ENCODE measurements around the gene PLCB1. TPM values are rescaled to one million over a fixed set of nuclear protein-coding genes. Genes with fewer than 3 reads are reported as not detected.

PLCB1 gene
- total and polyA plus RNA-seq, 2 donors (not counting 1 experiment from before 2014, with no cell fraction given): 13.4 to 23.3 TPM

DNA sequence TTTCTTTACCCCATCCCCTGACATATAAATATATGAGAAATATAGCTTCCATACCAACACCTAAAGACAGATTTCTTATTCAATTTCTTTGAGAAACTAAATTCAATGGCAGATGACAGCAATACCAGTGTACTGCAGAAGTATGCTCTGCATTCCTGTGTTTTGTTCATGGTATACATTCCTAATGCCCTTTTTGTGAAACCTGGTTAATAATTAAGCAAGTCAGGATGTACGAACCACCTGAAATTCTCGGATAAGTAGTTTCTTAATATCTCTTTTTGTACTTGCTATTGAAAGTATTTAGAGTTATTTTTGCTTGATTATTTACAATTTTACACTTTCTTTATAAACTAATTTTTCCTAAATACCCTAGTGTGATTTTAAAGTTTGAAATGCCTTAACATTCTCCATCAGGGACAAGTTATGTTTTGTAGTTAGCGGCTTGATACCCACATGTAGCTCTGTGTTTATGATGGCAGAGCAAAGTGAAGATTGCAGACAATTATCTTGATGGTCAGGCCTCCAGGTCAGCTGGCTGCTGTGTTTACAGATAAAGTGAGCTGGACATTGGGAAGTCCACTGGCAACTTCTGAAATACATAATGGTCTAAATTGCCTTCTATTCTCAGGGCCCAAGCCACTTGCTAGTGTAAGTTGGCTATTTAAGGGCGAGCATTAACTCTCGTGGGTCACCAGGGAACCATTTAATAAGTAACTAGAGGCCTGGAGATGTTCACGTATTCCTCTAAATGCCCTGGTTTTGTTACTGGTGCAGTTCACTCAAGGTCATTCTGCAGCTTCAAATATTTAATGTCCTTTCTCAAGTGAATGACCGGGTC is 58.2 kb downstream of the PLCB1 start:
- TF ChIP-seq, protein P1, sequence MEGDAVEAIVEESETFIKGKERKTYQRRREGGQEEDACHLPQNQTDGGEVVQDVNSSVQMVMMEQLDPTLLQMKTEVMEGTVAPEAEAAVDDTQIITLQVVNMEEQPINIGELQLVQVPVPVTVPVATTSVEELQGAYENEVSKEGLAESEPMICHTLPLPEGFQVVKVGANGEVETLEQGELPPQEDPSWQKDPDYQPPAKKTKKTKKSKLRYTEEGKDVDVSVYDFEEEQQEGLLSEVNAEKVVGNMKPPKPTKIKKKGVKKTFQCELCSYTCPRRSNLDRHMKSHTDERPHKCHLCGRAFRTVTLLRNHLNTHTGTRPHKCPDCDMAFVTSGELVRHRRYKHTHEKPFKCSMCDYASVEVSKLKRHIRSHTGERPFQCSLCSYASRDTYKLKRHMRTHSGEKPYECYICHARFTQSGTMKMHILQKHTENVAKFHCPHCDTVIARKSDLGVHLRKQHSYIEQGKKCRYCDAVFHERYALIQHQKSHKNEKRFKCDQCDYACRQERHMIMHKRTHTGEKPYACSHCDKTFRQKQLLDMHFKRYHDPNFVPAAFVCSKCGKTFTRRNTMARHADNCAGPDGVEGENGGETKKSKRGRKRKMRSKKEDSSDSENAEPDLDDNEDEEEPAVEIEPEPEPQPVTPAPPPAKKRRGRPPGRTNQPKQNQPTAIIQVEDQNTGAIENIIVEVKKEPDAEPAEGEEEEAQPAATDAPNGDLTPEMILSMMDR (conservative IDR thresholded peaks at IDR 0.05 in 1 of 2, IDR thresholded peaks at IDR 0.05 in 1 of 2; ENCODE audit: low read depth in 1 of 2, low read length in 2 of 2): no peak
- TF ChIP-seq EZH2 (IDR thresholded peaks at IDR 0.05; ENCODE audit: low read length, missing control alignments): no peak
- Histone ChIP-seq H3K9me3 (ENCODE audit: control insufficient read depth, insufficient read depth, low read depth, low read length) (no peaks in the 10 kb centered on the region), H3K27me3 (ENCODE audit: control insufficient read depth, insufficient read depth, low read length) (no peaks in the 10 kb centered on the region), H3K79me2 (ENCODE audit: control insufficient read depth, insufficient read depth, low read length) (peaks cover 2% of the 10 kb centered on the region), H2AFZ (ENCODE audit: low read length) (no peak overlapping the region), H4K20me1 (ENCODE audit: control insufficient read depth, extremely low read depth, insufficient read depth, low read length) (no peaks in the 10 kb centered on the region), H3K9ac (ENCODE audit: insufficient read depth, low read length) (no peak overlapping the region), H3K36me3 (ENCODE audit: control insufficient read depth, insufficient read depth, low read length) (no peaks in the 10 kb centered on the region), H3K4me2 (ENCODE audit: extremely low read depth, insufficient read depth, low read length) (no peak overlapping the region), H3K27ac (ENCODE audit: insufficient read depth, low read length) (no peak overlapping the region), H3K4me1 (ENCODE audit: control insufficient read depth, extremely low read depth, insufficient read depth, low read length) (no peaks in the 10 kb centered on the region), H3K4me3 (replicated peaks in 1 of 4; ENCODE audit: control extremely low read depth in 1 of 4, insufficient read depth in 1 of 4, low read depth in 3 of 4, low read length in 4 of 4) (no peak overlapping the region)
- no peak for DNase-seq (ENCODE audit: low read depth in 2 of 2)

- Histone ChIP-seq H3K9ac (ENCODE audit: insufficient read depth, low read length) (no peak overlapping the region), H3K36me3 (ENCODE audit: control insufficient read depth, insufficient read depth, low read length) (no peaks in the 10 kb centered on the region), H3K9me3 (ENCODE audit: control insufficient read depth, insufficient read depth, low read depth, low read length) (no peaks in the 10 kb centered on the region), H3K27ac (ENCODE audit: insufficient read depth, low read length) (no peak overlapping the region), H3K27me3 (ENCODE audit: control insufficient read depth, insufficient read depth, low read length) (no peaks in the 10 kb centered on the region), H3K4me2 (ENCODE audit: extremely low read depth, insufficient read depth, low read length) (no peak overlapping the region), H3K4me1 (ENCODE audit: control insufficient read depth, extremely low read depth, insufficient read depth, low read length) (no peaks in the 10 kb centered on the region), H3K4me3 (replicated peaks in 1 of 4; ENCODE audit: control extremely low read depth in 1 of 4, insufficient read depth in 1 of 4, low read depth in 3 of 4, low read length in 4 of 4) (no peak overlapping the region), H4K20me1 (ENCODE audit: control insufficient read depth, extremely low read depth, insufficient read depth, low read length) (no peaks in the 10 kb centered on the region), H3K79me2 (ENCODE audit: control insufficient read depth, insufficient read depth, low read length) (no peaks in the 10 kb centered on the region), H2AFZ (ENCODE audit: low read length) (no peak overlapping the region)
- no peak for TF ChIP-seq EZH2 (IDR thresholded peaks at IDR 0.05; ENCODE audit: low read length, missing control alignments)
- TF ChIP-seq, protein P1 (conservative IDR thresholded peaks at IDR 0.05 in 1 of 2, IDR thresholded peaks at IDR 0.05 in 1 of 2; ENCODE audit: low read depth in 1 of 2, low read length in 2 of 2): no peak
- peak; percentile 19 to 44 for DNase-seq (ENCODE audit: low read depth in 2 of 2)
Observed at GRCh38 chr20:8194721-8195120, 62.7 kb downstream of the PLCB1 start.

- Histone ChIP-seq H3K36me3 (ENCODE audit: control insufficient read depth, insufficient read depth, low read length) (no peaks in the 10 kb centered on the region), H3K79me2 (ENCODE audit: control insufficient read depth, insufficient read depth, low read length) (no peaks in the 10 kb centered on the region), H2AFZ (ENCODE audit: low read length) (no peak overlapping the region), H3K9me3 (ENCODE audit: control insufficient read depth, insufficient read depth, low read depth, low read length) (no peaks in the 10 kb centered on the region), H3K4me1 (ENCODE audit: control insufficient read depth, extremely low read depth, insufficient read depth, low read length) (no peaks in the 10 kb centered on the region), H3K4me2 (ENCODE audit: extremely low read depth, insufficient read depth, low read length) (no peak overlapping the region), H3K27ac (ENCODE audit: insufficient read depth, low read length) (no peak overlapping the region), H3K27me3 (ENCODE audit: control insufficient read depth, insufficient read depth, low read length) (no peaks in the 10 kb centered on the region), H3K4me3 (replicated peaks in 1 of 4; ENCODE audit: control extremely low read depth in 1 of 4, insufficient read depth in 1 of 4, low read depth in 3 of 4, low read length in 4 of 4) (no peak overlapping the region), H3K9ac (ENCODE audit: insufficient read depth, low read length) (no peak overlapping the region), H4K20me1 (ENCODE audit: control insufficient read depth, extremely low read depth, insufficient read depth, low read length) (no peaks in the 10 kb centered on the region)
- TF ChIP-seq EZH2 (IDR thresholded peaks at IDR 0.05; ENCODE audit: low read length, missing control alignments): no peak
- TF ChIP-seq, protein P1 (conservative IDR thresholded peaks at IDR 0.05 in 1 of 2, IDR thresholded peaks at IDR 0.05 in 1 of 2; ENCODE audit: low read depth in 1 of 2, low read length in 2 of 2): no peak
- DNase-seq (ENCODE audit: low read depth in 2 of 2): no peak
Observed at GRCh38 chr20:8196096-8196495, 64.0 kb downstream of the PLCB1 start.
